Temporal lobe (tissue), 2 donors: ENCODE measurements around the gene TOP1. TPM values are rescaled to one million over a fixed set of nuclear protein-coding genes. Genes with fewer than 3 reads are reported as not detected.
A peak's percentile ranks its signal among the peaks of the same experiment; 100 is the strongest.

Experiments
- small RNA-seq: library from RNA; depleted of rRNA; stranded (forward); fragments of <200 nt; gene quantifications from one replicate; pipeline ENCODE3, GENCODE V24; 2014; ENCODE audit warnings: low replicate concordance
- total RNA-seq: library from RNA; depleted of rRNA; stranded (reverse); fragments of >200 nt; gene quantifications from one replicate; pipeline ENCODE4 v1.2.3, GENCODE V29; 2014

The TOP1 gene
- total RNA-seq, 1 donor from 2014 or later: 31.0 TPM

Small RNAs within 50 kb of the gene (small RNA-seq; reads per million reads assigned to genes)
- gene MIR6871: not detected
- 0.88 reads per million, percentile 71 among the genes with 10 or more reads in this experiment for gene RNU2-52P

Other genes with a start within 250 kb of the TOP1 start
- gene PLCG1, start 108.7 kb downstream of the TOP1 start, total RNA-seq: 82.1 TPM